H1 (cell line): Measurements from ENCODE around the gene FPR2. TPM values are rescaled to one million over a fixed set of nuclear protein-coding genes. Genes with fewer than 3 reads are reported as not detected.

ENCODE experiments used
- CBX8 ChIP-seq: fragments of 300-800, 300-1000 bp; sonication (generic); IDR thresholded peaks from 2 replicates; pipeline ENCODE4 v1.7.1; 2016; ENCODE audit warnings: low read depth, low read length, borderline replicate concordance
- CTBP2 ChIP-seq: IDR thresholded peaks from 2 replicates; pipeline ENCODE4 v1.7.0; 2011; ENCODE audit warnings: borderline replicate concordance, mild to moderate bottlenecking, moderate library complexity, mixed read lengths, low read length; ENCODE audit not compliant: insufficient read depth, insufficient read length
- CTCF ChIP-seq, 3 experiments: IDR thresholded peaks; 1 replicate in 2 of 3; 2 replicates in 1 of 3; pipeline versions ENCODE4 v1.5.1 to v1.6.1; 2011; ENCODE audit warnings: low read length in 3 of 3, mild to moderate bottlenecking in 3 of 3, inconsistent platforms in 2 of 3, low read depth in 1 of 3, moderate library complexity in 1 of 3; ENCODE audit not compliant: insufficient read depth in 1 of 3; ENCODE audit errors: control extremely low read depth in 1 of 3
- SP4 ChIP-seq: IDR thresholded peaks from 2 replicates; pipeline ENCODE4 v1.6.1; 2012; ENCODE audit warnings: low read length, inconsistent platforms
- polyA plus RNA-seq, 7 experiments: library from polyadenylated mRNA; depleted of rRNA in 3 of 7; stranded (reverse) in 5 of 7; unstranded in 2 of 7; fragments of >200 nt in 5 of 7; fragments of 200-250 nt in 2 of 7; gene quantifications; 1 replicate in 5 of 7; 2 replicates in 1 of 7; 4 replicates in 1 of 7; pipeline versions ENCODE4 v1.2.1 to v1.2.3, GENCODE V29; 2011 to 2013; ENCODE audit warnings: missing spikeins in 2 of 7, mixed read lengths in 2 of 7
- total RNA-seq: library from RNA; stranded (reverse); fragmentation: NEBNext Ultra II Directional; extraction: Animal tissue kit (Norgen Biotek cat#: 25700); gene quantifications from 2 replicates; pipeline ENCODE4 v1.2.1, GENCODE V29; 2021

The FPR2 gene
- total and polyA plus RNA-seq, 2 of the 8 experiments (the other 6 are each of a cell fraction or from before 2014, with no cell fraction given), result 0.17 TPM; not detected in 1

DNA sequence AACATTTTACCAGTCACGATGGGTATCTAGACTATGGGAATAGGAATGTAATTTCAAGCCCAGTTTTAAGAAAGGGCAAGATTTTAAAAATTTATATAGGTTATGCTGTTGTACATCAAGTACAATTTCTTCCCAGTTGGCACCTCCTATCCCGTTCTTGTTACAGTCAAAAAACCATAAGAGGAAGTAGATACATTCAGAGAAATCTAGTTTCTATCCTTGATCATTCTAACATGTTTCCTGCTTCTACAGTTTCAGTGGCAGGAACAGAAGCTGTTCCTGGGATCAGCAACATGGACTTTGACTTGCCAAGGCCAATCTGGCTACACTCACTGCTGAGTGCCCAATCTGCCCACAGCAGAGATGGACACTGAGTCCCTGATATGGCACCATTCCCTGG lies 19.3 kb downstream of the FPR2 start (continued):
- no peak for TF ChIP-seq CTCF (IDR thresholded peaks at IDR 0.05; ENCODE audit: control extremely low read depth in 1 of 3, insufficient read depth in 1 of 3, low read depth in 1 of 3, low read length in 3 of 3)
- TF ChIP-seq CTBP2, result no peak
- TF ChIP-seq CBX8, result no peak
- TF ChIP-seq SP4, result no peak
